KMS-11 (cell line): Measurements from ENCODE around the gene MOB3B.

Experiments
- H2AFZ ChIP-seq: fragments of 200-600 bp; sonication (generic); 2 replicates; pipeline ENCODE4 v1.6.1; 2016; ENCODE audit warnings: antibody characterized with exemption, mixed run types, low read depth
- H3K27ac ChIP-seq: fragments of 200-600 bp; sonication (generic); 2 replicates; pipeline ENCODE4 v1.6.1; 2016; ENCODE audit warnings: mild to moderate bottlenecking, mixed run types
- H3K27me3 ChIP-seq: fragments of 200-600 bp; sonication (generic); 2 replicates; pipeline ENCODE4 v1.6.1; 2017; ENCODE audit warnings: mild to moderate bottlenecking, low read depth, mixed run types, moderate library complexity; ENCODE audit not compliant: insufficient read depth
- H3K36me3 ChIP-seq: fragments of 200-600 bp; sonication (generic); 2 replicates; pipeline ENCODE4 v1.6.1; 2017; ENCODE audit warnings: mild to moderate bottlenecking, mixed run types; ENCODE audit not compliant: insufficient read depth
- H3K4me1 ChIP-seq: fragments of 200-600 bp; sonication (generic); 2 replicates; pipeline ENCODE4 v1.6.1; 2016; ENCODE audit warnings: mild to moderate bottlenecking, low read depth, mixed run types; ENCODE audit not compliant: poor library complexity, severe bottlenecking
- H3K4me2 ChIP-seq: fragments of 200-600 bp; sonication (generic); 2 replicates; pipeline ENCODE4 v1.7.0; 2016; ENCODE audit warnings: mild to moderate bottlenecking, mixed run types
- H3K4me3 ChIP-seq: fragments of 200-600 bp; sonication (generic); IDR thresholded peaks from 2 replicates; pipeline ENCODE4 v1.6.1; 2017; ENCODE audit warnings: low read depth, low read length, mixed read lengths; ENCODE audit not compliant: insufficient read depth
- H3K79me2 ChIP-seq: fragments of 200-600 bp; sonication (generic); 2 replicates; pipeline ENCODE4 v1.6.1; 2016; ENCODE audit warnings: low read depth, mixed run types; ENCODE audit not compliant: insufficient read depth
- H3K9ac ChIP-seq: fragments of 200-600 bp; sonication (generic); 2 replicates; pipeline ENCODE4 v1.6.1; 2016; ENCODE audit warnings: mild to moderate bottlenecking, mixed run types
- H4K20me1 ChIP-seq: fragments of 200-600 bp; sonication (generic); 2 replicates; pipeline ENCODE4 v1.6.1; 2016; ENCODE audit warnings: mild to moderate bottlenecking, mixed run types; ENCODE audit not compliant: insufficient read depth
- CTCF ChIP-seq: fragments of 200-600 bp; sonication (generic); conservative IDR thresholded peaks from 2 replicates; pipeline ENCODE4 v1.6.1; 2017; ENCODE audit warnings: low read depth, mild to moderate bottlenecking, antibody characterized with exemption, low read length, moderate library complexity, mixed read lengths

Gene MOB3B

GRCh38 chr9:27392451-27392850 is 137.2 kb downstream of the MOB3B start:
- Histone ChIP-seq H3K36me3 (no peaks in the 10 kb centered on the region), H3K27ac (no peak overlapping the region), H3K9ac (no peak overlapping the region), H3K79me2 (no peaks in the 10 kb centered on the region), H2AFZ (no peak overlapping the region), H3K4me1 (no peaks in the 10 kb centered on the region), H3K4me3 (no peak overlapping the region), H3K27me3 (no peaks in the 10 kb centered on the region), H3K4me2 (no peak overlapping the region), H4K20me1 (no peaks in the 10 kb centered on the region)
- TF ChIP-seq CTCF: no peak

GRCh38 chr9:27391040-27391895 is 138.3 kb downstream of the MOB3B start:
- Histone ChIP-seq H3K4me1 (no peaks in the 10 kb centered on the region), H3K36me3 (no peaks in the 10 kb centered on the region), H3K79me2 (no peaks in the 10 kb centered on the region), H4K20me1 (no peaks in the 10 kb centered on the region), H3K4me2 (no peak overlapping the region), H3K27ac (no peak overlapping the region), H3K9ac (no peak overlapping the region), H2AFZ (no peak overlapping the region), H3K27me3 (no peaks in the 10 kb centered on the region), H3K4me3 (no peak overlapping the region)
- no peak for TF ChIP-seq CTCF

- no peak overlapping the region for H3K4me2 ChIP-seq
- no peaks in the 10 kb centered on the region for H3K4me1 ChIP-seq
- H3K27me3 ChIP-seq: no peaks in the 10 kb centered on the region
- H3K9ac ChIP-seq: no peak overlapping the region
- H3K36me3 ChIP-seq: no peaks in the 10 kb centered on the region
- no peak overlapping the region for H2AFZ ChIP-seq
- H3K4me3 ChIP-seq: no peak overlapping the region
- H3K27ac ChIP-seq: no peak overlapping the region
- no peaks in the 10 kb centered on the region for H4K20me1 ChIP-seq
- TF ChIP-seq CTCF: no peak
- H3K79me2 ChIP-seq: no peaks in the 10 kb centered on the region
Measured at GRCh38 chr9:27388150-27388549, 141.5 kb downstream of the MOB3B start.

- Histone ChIP-seq H3K4me3 (no peak overlapping the region), H3K79me2 (no peaks in the 10 kb centered on the region), H3K36me3 (no peaks in the 10 kb centered on the region), H3K27ac (no peak overlapping the region), H3K9ac (no peak overlapping the region), H3K27me3 (no peaks in the 10 kb centered on the region), H2AFZ (no peak overlapping the region), H3K4me2 (no peak overlapping the region), H4K20me1 (no peaks in the 10 kb centered on the region), H3K4me1 (no peaks in the 10 kb centered on the region)
- no peak for TF ChIP-seq CTCF
Measured at GRCh38 chr9:27387722-27388121, 141.9 kb downstream of the MOB3B start.
